ENCODE data around the gene ADCK1.

DNA sequence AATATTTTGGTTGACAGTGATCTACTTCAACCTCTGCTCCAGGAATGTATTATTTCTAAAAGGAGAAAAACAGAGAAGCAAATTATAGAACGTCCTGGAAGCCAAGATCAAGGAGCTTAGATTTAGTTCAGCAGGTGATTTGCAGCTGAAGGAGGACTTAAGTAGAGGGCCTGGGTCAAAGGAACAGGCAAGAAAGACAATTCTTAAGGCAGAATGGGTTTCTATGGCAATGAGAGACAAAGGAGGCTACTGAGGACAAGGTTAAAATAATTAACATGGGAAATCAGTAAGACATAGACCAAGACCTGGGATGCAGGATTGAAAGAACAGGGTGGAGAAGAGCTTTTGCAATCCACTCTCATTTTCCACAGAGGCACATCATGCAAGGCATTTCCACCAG lies 36.6 kb upstream of the ADCK1 start:
- TF ChIP-seq, protein P1, sequence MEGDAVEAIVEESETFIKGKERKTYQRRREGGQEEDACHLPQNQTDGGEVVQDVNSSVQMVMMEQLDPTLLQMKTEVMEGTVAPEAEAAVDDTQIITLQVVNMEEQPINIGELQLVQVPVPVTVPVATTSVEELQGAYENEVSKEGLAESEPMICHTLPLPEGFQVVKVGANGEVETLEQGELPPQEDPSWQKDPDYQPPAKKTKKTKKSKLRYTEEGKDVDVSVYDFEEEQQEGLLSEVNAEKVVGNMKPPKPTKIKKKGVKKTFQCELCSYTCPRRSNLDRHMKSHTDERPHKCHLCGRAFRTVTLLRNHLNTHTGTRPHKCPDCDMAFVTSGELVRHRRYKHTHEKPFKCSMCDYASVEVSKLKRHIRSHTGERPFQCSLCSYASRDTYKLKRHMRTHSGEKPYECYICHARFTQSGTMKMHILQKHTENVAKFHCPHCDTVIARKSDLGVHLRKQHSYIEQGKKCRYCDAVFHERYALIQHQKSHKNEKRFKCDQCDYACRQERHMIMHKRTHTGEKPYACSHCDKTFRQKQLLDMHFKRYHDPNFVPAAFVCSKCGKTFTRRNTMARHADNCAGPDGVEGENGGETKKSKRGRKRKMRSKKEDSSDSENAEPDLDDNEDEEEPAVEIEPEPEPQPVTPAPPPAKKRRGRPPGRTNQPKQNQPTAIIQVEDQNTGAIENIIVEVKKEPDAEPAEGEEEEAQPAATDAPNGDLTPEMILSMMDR (conservative IDR thresholded peaks at IDR 0.05; ENCODE audit: low read depth in 2 of 2), result no peak
- TF ChIP-seq CREB1 (CRISPR knock-in tag; IDR thresholded peaks at IDR 0.05; ENCODE audit: low read depth) (no peak), EZH2 (IDR thresholded peaks at IDR 0.05; ENCODE audit: low read depth, unreplicated experiment) (no peak), EZH2phosphoT487 (IDR thresholded peaks at IDR 0.05; ENCODE audit: unreplicated experiment) (no peak), POLR2AphosphoS5 (IDR thresholded peaks at IDR 0.05; ENCODE audit: low read depth) (no peak), JUNB (IDR thresholded peaks at IDR 0.05; ENCODE audit: unreplicated experiment) (no peak), ZNF114 (CRISPR knock-in tag; IDR thresholded peaks at IDR 0.05) (no peak)
- TF ChIP-seq, protein P2, sequence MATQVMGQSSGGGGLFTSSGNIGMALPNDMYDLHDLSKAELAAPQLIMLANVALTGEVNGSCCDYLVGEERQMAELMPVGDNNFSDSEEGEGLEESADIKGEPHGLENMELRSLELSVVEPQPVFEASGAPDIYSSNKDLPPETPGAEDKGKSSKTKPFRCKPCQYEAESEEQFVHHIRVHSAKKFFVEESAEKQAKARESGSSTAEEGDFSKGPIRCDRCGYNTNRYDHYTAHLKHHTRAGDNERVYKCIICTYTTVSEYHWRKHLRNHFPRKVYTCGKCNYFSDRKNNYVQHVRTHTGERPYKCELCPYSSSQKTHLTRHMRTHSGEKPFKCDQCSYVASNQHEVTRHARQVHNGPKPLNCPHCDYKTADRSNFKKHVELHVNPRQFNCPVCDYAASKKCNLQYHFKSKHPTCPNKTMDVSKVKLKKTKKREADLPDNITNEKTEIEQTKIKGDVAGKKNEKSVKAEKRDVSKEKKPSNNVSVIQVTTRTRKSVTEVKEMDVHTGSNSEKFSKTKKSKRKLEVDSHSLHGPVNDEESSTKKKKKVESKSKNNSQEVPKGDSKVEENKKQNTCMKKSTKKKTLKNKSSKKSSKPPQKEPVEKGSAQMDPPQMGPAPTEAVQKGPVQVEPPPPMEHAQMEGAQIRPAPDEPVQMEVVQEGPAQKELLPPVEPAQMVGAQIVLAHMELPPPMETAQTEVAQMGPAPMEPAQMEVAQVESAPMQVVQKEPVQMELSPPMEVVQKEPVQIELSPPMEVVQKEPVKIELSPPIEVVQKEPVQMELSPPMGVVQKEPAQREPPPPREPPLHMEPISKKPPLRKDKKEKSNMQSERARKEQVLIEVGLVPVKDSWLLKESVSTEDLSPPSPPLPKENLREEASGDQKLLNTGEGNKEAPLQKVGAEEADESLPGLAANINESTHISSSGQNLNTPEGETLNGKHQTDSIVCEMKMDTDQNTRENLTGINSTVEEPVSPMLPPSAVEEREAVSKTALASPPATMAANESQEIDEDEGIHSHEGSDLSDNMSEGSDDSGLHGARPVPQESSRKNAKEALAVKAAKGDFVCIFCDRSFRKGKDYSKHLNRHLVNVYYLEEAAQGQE (IDR thresholded peaks at IDR 0.05; ENCODE audit: unreplicated experiment), result no peak
- TF ChIP-seq, protein P3, sequence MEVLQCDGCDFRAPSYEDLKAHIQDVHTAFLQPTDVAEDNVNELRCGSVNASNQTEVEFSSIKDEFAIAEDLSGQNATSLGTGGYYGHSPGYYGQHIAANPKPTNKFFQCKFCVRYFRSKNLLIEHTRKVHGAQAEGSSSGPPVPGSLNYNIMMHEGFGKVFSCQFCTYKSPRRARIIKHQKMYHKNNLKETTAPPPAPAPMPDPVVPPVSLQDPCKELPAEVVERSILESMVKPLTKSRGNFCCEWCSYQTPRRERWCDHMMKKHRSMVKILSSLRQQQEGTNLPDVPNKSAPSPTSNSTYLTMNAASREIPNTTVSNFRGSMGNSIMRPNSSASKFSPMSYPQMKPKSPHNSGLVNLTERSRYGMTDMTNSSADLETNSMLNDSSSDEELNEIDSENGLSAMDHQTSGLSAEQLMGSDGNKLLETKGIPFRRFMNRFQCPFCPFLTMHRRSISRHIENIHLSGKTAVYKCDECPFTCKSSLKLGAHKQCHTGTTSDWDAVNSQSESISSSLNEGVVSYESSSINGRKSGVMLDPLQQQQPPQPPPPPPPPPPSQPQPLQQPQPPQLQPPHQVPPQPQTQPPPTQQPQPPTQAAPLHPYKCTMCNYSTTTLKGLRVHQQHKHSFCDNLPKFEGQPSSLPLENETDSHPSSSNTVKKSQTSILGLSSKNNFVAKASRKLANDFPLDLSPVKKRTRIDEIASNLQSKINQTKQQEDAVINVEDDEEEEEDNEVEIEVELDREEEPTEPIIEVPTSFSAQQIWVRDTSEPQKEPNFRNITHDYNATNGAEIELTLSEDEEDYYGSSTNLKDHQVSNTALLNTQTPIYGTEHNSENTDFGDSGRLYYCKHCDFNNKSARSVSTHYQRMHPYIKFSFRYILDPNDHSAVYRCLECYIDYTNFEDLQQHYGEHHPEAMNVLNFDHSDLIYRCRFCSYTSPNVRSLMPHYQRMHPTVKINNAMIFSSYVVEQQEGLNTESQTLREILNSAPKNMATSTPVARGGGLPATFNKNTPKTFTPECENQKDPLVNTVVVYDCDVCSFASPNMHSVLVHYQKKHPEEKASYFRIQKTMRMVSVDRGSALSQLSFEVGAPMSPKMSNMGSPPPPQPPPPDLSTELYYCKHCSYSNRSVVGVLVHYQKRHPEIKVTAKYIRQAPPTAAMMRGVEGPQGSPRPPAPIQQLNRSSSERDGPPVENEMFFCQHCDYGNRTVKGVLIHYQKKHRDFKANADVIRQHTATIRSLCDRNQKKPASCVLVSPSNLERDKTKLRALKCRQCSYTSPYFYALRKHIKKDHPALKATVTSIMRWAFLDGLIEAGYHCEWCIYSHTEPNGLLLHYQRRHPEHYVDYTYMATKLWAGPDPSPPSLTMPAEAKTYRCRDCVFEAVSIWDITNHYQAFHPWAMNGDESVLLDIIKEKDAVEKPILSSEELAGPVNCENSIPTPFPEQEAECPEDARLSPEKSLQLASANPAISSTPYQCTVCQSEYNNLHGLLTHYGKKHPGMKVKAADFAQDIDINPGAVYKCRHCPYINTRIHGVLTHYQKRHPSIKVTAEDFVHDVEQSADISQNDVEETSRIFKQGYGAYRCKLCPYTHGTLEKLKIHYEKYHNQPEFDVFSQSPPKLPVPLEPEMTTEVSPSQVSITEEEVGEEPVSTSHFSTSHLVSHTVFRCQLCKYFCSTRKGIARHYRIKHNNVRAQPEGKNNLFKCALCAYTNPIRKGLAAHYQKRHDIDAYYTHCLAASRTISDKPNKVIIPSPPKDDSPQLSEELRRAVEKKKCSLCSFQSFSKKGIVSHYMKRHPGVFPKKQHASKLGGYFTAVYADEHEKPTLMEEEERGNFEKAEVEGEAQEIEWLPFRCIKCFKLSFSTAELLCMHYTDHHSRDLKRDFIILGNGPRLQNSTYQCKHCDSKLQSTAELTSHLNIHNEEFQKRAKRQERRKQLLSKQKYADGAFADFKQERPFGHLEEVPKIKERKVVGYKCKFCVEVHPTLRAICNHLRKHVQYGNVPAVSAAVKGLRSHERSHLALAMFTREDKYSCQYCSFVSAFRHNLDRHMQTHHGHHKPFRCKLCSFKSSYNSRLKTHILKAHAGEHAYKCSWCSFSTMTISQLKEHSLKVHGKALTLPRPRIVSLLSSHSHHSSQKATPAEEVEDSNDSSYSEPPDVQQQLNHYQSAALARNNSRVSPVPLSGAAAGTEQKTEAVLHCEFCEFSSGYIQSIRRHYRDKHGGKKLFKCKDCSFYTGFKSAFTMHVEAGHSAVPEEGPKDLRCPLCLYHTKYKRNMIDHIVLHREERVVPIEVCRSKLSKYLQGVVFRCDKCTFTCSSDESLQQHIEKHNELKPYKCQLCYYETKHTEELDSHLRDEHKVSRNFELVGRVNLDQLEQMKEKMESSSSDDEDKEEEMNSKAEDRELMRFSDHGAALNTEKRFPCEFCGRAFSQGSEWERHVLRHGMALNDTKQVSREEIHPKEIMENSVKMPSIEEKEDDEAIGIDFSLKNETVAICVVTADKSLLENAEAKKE (CRISPR knock-in tag; IDR thresholded peaks at IDR 0.05), result no peak
